ENCODE data around the gene LMO2.

GRCh38 chr11:33924341-33924740 is 32.5 kb upstream of the LMO2 start:
- TF ChIP-seq CTCF (IDR thresholded peaks at IDR 0.05), result no peak
- TF ChIP-seq EZH2 (IDR thresholded peaks at IDR 0.05; ENCODE audit: borderline replicate concordance, insufficient read depth, low read depth, low read length, poor library complexity, severe bottlenecking), result no peak
